Activated naive CD4-positive, alpha-beta T cell treated with anti-CD3 and anti-CD28 coated beads, Interleukin-2, amount 10 ng/mL, durations not matched to agents 7 days and 5 days (primary cell): ENCODE measurements around the gene CFAP119.
A peak's percentile ranks its signal among the peaks of the same experiment; 100 is the strongest.
"Not testable (repeated sequence)": the region's sequence is repeated elsewhere in the genome, so short reads cannot be mapped to it uniquely, and the experiment has no call there.

Source experiments
- CTCF ChIA-PET: fragments of 350-600 bp; sonication (Branson Sonifier 250); formaldehyde crosslinking; loops from one replicate; lab custom pipeline; 2021; ENCODE audit warnings: antibody characterized with exemption; lab: Charles Lee
- DNase-seq: peaks from one replicate; pipeline ENCODE4 v3.0.0-alpha.2; 2020
- H3K27ac Mint-ChIP-seq: one replicate; pipeline ENCODE4 v1.8.0; 2021; ENCODE audit warnings: mild to moderate bottlenecking, moderate library complexity, mixed read lengths
- H3K27me3 Mint-ChIP-seq: one replicate; pipeline ENCODE4 v1.8.0; 2021; ENCODE audit warnings: mild to moderate bottlenecking, mixed read lengths
- H3K36me3 Mint-ChIP-seq: one replicate; pipeline ENCODE4 v1.8.0; 2021; ENCODE audit warnings: mixed read lengths
- H3K4me1 Mint-ChIP-seq: one replicate; pipeline ENCODE4 v1.8.0; 2021; ENCODE audit warnings: mixed read lengths
- H3K4me3 Mint-ChIP-seq: one replicate; pipeline ENCODE4 v1.8.0; 2021; ENCODE audit warnings: mild to moderate bottlenecking, moderate library complexity, mixed read lengths
- H3K9me3 Mint-ChIP-seq: one replicate; pipeline ENCODE4 v1.8.0; 2021; ENCODE audit warnings: mixed read lengths

The CFAP119 gene

DNA sequence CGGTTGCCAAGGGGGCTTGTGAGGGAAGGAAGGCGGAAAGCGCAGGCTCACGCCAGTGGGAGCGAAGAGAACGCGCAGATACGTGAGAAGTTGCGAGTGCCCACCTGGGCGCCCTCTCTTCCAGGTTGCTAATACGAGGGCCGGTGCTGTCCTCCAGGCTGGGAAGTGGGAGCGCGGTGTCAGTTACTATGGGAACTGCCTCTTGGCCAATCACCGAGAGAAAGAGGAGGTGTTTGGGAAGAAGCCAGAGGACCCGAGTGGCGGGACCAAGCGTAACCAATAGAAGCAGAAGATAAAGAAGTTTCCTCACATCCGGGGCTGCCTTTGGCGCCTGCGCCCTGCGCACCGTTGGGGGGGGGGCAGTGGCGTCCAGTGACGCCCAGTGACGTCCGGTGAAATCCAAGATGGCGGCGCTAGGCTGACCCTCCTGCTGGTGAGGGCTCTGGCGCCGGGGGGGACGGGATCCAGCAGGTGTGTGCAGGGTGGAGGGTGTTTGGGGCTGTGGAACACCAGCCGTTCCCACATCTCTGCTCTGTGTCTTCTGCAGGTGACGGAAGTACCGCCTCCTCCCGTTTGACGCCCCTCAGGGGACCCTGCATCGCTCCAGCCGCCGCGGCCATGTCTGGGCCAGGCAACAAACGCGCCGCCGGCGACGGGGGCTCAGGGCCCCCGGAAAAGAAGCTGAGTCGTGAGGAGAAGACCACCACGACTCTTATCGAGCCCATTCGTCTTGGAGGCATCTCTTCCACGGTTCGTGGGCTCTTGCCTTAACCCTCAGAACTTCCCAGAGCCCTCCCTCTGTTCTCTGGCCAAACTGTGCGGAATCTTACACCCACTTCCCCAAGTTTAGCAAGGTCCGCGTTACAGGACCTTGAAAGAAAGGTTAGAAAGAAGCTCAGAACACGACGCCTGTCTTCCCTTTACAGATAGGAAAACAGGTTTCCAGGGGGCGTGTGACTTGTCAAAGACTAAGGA lies at the start of gene CFAP119, which contains the start of gene RNF40:
Gene CFAP119, minus strand, starts transcription at position 135 of the 975 bp plus-strand sequence. CDS start 314 bp downstream, outside the sequence.
Gene RNF40, plus strand, starts transcription at position 395 of the 975 bp plus-strand sequence. Its CDS starts 224 bp downstream, at position 619.
- peaks cover 29% of the 10 kb centered on the region for H3K36me3 Mint-ChIP-seq
- H3K27ac Mint-ChIP-seq = peak within 1 kb of the TSS; percentile 91
- no peaks in the 10 kb centered on the region for H3K27me3 Mint-ChIP-seq
- peak; percentile 95 for DNase-seq
- H3K9me3 Mint-ChIP-seq = no peaks in the 10 kb centered on the region
- CTCF ChIA-PET = no interaction called here
- peak within 1 kb of the TSS; percentile 96 for H3K4me3 Mint-ChIP-seq
- peaks cover 26% of the 10 kb centered on the region for H3K4me1 Mint-ChIP-seq

GRCh38 chr16:30809675-30810074 lies 47.8 kb upstream of the CFAP119 start:
- peaks cover 28% of the 10 kb centered on the region for H3K4me1 Mint-ChIP-seq
- H3K36me3 Mint-ChIP-seq, H3K27ac Mint-ChIP-seq, CTCF ChIA-PET, H3K4me3 Mint-ChIP-seq, DNase-seq, H3K9me3 Mint-ChIP-seq: not testable (repeated sequence)
- peaks cover 56% of the 10 kb centered on the region for H3K27me3 Mint-ChIP-seq

DNA sequence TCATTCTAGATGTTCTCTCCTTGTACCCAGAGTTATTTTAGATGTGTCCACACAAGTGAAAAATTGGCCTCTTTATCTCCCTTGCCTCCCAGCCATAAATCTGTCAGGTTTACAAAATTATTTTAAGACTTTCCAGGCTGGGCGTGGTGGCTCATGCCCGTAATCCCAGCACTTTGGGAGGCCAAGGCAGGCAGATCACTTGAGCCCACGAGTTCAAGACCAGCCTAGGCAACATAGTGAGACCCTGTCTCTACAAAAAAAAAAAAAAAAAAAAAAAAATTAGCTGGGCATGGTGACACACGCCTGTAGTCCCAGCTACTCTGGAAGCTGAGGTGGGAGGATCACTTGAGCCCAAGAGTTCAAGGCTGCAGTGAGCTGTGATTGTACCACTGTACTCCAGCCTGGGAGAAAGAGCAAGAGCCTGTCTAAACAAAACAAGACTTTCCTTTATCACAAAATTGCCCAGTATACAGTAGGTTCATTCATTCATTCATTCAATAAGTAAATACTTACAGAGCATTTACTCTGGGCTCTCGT lies 47.1 kb upstream of the CFAP119 start:
- Mint-ChIP-seq H3K4me1 (peaks cover 22% of the 10 kb centered on the region), H3K27ac (peak overlapping the region; percentile 24), H3K27me3 (peaks cover 53% of the 10 kb centered on the region)
- H3K4me3 Mint-ChIP-seq, H3K9me3 Mint-ChIP-seq, CTCF ChIA-PET, H3K36me3 Mint-ChIP-seq, DNase-seq: not testable (repeated sequence)

- Mint-ChIP-seq H3K9me3 (no peaks in the 10 kb centered on the region), H3K36me3 (peaks cover 3% of the 10 kb centered on the region), H3K4me1 (peaks cover 21% of the 10 kb centered on the region), H3K27me3 (peaks cover 55% of the 10 kb centered on the region), H3K27ac (no peak overlapping the region), H3K4me3 (no peak overlapping the region)
- no peak for DNase-seq
- CTCF ChIA-PET = no interaction called here
Measured at GRCh38 chr16:30808146-30808545, 46.3 kb upstream of the CFAP119 start.

- Mint-ChIP-seq H3K36me3 (peaks cover 3% of the 10 kb centered on the region), H3K4me1 (peaks cover 31% of the 10 kb centered on the region), H3K27ac (no peak overlapping the region), H3K4me3 (peak overlapping the region; percentile 65), H3K9me3 (no peaks in the 10 kb centered on the region), H3K27me3 (peaks cover 53% of the 10 kb centered on the region)
- CTCF ChIA-PET = interaction anchor here (2.7 kb wide), 1 partner anchor 9 kb away, joined by 26 read pairs; no protein-coding TSS in a partner anchor
- DNase-seq = peak; percentile 65
Measured at GRCh38 chr16:30805370-30806169, 43.7 kb upstream of the CFAP119 start.

- H3K27me3 Mint-ChIP-seq = peaks cover 53% of the 10 kb centered on the region
- DNase-seq = peak; percentile 34
- H3K9me3 Mint-ChIP-seq = no peaks in the 10 kb centered on the region
- no peak overlapping the region for H3K27ac Mint-ChIP-seq
- peaks cover 3% of the 10 kb centered on the region for H3K36me3 Mint-ChIP-seq
- peaks cover 31% of the 10 kb centered on the region for H3K4me1 Mint-ChIP-seq
- CTCF ChIA-PET = interaction anchor here (2.7 kb wide), 1 partner anchor 10 kb away, joined by 26 read pairs; no protein-coding TSS in a partner anchor
- H3K4me3 Mint-ChIP-seq = peak overlapping the region; percentile 65
Measured at GRCh38 chr16:30805056-30805369, 43.2 kb upstream of the CFAP119 start.

DNA sequence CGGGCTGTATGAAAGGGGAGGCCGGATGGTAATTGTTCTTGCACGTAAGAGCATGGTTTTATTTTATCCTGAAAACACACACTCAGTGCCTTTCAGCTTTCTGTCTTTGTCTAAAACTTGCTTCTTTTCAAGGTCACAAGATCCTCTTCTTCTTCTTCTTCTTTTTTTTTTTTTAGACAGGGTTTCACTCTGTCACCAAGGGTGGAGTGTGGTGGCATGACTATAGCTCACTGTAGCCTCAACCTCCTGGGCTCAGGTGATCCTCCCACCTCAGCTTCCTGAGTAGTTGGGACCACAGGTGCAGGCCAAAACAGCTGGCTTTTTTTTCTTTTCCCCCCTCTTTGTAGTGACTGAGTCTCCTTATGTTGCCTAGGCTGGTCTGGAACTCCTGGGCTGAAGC lies 41.1 kb upstream of the CFAP119 start:
- peaks cover 3% of the 10 kb centered on the region for H3K36me3 Mint-ChIP-seq
- no peak overlapping the region for H3K4me3 Mint-ChIP-seq
- H3K27me3 Mint-ChIP-seq = peaks cover 40% of the 10 kb centered on the region
- DNase-seq = peak; percentile 49
- H3K27ac Mint-ChIP-seq = peak overlapping the region; percentile 44
- CTCF ChIA-PET = interaction anchor here (0.6 to 1.6 kb wide), 3 partner anchors 9 to 41 kb away, joined by 3 to 17 read pairs (median 3); no protein-coding TSS in a partner anchor
- peaks cover 31% of the 10 kb centered on the region for H3K4me1 Mint-ChIP-seq
- no peaks in the 10 kb centered on the region for H3K9me3 Mint-ChIP-seq

DNA sequence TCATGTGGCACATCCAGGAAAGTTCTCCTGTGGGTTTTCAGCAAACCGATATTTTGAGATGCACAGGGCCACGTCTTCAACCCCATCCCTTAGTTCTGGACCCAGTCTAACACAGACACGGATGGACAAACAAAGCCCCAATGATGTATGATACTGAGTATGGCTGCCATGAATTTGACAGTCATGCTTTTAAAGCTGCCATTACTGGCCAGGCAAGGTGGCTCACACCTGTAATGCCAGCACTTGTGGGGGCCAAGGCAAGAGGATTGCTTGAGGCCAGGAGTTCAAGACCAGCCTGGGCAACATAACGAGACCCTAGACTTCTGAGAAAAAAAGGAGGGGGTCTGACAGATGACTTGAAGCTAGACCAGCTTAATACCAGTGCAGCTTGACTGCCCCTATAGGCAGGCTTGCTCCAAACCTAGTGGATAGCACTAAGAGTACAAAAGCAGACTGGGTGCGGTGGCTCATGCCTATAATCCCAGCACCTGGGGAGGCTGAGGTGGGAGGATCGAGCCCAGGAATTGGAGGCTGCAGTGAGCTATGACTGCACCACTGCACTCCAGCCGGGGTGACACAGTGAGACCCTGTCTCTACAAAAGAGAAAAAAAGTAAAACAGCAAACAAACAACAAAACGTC lies 35.9 kb upstream of the CFAP119 start:
- no peaks in the 10 kb centered on the region for H3K36me3 Mint-ChIP-seq
- CTCF ChIA-PET = interaction anchor here (1.2 kb wide), 1 partner anchor 47 kb away, joined by 3 read pairs; no protein-coding TSS in a partner anchor

GRCh38 chr16:30794634-30795033 lies 32.8 kb upstream of the CFAP119 start:
- no peaks in the 10 kb centered on the region for H3K4me1 Mint-ChIP-seq
- no peak overlapping the region for H3K27ac Mint-ChIP-seq
- H3K36me3 Mint-ChIP-seq = no peaks in the 10 kb centered on the region
- CTCF ChIA-PET = interaction anchor here (1.2 kb wide), 1 partner anchor 10 kb away, joined by 3 read pairs; no protein-coding TSS in a partner anchor
- no peaks in the 10 kb centered on the region for H3K9me3 Mint-ChIP-seq
- H3K4me3 Mint-ChIP-seq = no peak overlapping the region
- peaks cover 19% of the 10 kb centered on the region for H3K27me3 Mint-ChIP-seq
- no peak for DNase-seq

More for the DNA sequence above, 35.9 kb upstream of the CFAP119 start:
- Mint-ChIP-seq H3K27ac (no peak overlapping the region), H3K4me3 (no peak overlapping the region), H3K9me3 (no peaks in the 10 kb centered on the region), H3K27me3 (peaks cover 12% of the 10 kb centered on the region), H3K4me1 (peaks cover 7% of the 10 kb centered on the region)
- DNase-seq = no peak

DNA sequence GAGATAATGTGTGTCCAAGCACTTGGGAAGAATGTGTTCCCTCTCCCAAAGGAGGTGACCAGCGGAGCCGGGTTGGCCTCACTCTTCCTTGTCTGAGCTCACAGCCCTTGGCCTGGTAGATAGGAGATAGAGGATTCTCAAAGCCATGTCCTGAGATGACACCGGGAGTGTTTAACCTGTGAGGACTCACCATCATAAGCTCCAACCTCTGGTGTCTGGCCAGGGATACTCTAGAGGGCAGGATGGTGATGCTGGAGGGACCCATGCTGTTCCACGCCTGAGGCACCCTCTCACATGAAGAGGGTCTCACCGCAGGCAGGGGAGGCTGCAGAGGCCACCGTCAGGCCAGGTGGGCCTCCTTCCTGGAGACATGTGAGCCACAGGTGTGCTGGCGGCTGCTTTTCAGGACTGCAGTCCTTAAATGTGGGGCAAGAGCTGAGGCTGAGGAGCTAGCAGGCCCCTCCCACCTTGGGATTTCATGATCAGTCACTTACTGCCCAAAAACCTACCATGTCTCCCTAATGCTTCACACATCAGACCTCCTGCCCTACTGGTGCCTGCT lies 31.7 kb upstream of the CFAP119 start:
- peaks cover 25% of the 10 kb centered on the region for H3K27me3 Mint-ChIP-seq
- CTCF ChIA-PET = interaction anchor here (1.2 kb wide), 1 partner anchor 9 kb away, joined by 3 read pairs; no protein-coding TSS in a partner anchor
- H3K27ac Mint-ChIP-seq = no peak overlapping the region
- no peaks in the 10 kb centered on the region for H3K9me3 Mint-ChIP-seq
- no peak overlapping the region for H3K4me3 Mint-ChIP-seq
- H3K36me3 Mint-ChIP-seq = no peaks in the 10 kb centered on the region
- DNase-seq = no peak
- no peaks in the 10 kb centered on the region for H3K4me1 Mint-ChIP-seq

GRCh38 chr16:30787613-30788378 lies 25.9 kb upstream of the CFAP119 start:
- CTCF ChIA-PET = no interaction called here
- peaks cover 63% of the 10 kb centered on the region for H3K27me3 Mint-ChIP-seq
- peaks cover 9% of the 10 kb centered on the region for H3K4me1 Mint-ChIP-seq
- no peak overlapping the region for H3K27ac Mint-ChIP-seq
- no peaks in the 10 kb centered on the region for H3K9me3 Mint-ChIP-seq
- no peak for DNase-seq
- no peaks in the 10 kb centered on the region for H3K36me3 Mint-ChIP-seq
- peak overlapping the region; percentile 76 for H3K4me3 Mint-ChIP-seq

DNA sequence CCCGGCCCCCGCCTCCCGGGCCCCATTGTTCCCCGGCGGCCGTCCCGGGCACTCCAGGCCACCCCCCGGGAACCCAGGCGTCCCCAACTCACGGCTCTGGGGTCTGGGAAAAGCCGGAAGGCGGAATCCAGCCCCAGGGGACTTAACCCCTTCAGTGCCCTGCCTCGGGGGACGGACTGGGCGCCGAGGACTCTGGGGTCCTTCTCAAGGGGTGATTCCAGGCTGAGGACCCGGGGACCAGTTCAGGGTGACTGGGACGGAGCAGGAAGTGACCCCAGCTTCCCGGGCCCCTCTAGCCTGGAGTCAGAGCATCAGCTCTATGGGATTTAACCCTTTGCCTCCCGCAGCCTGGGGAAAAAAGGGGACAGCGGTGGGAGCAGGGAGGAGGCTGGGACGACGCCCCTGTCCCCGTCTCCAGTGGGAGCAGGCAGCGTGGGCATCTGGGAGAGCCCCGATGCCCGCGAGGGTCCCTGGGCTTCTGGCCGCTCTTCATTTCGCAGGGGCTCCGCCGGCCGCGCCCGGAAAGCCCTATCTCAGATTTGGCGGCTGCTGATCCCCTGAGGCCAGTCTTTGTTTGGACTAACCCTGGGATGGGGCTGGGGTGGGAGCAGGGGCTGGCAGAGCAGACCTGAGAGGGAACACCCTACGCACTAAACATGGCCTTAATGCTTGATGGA lies 25.2 kb upstream of the CFAP119 start, which contains the start of gene ZNF629:
Gene ZNF629, minus strand, starts transcription at position 270 of the 677 bp plus-strand sequence. CDS start 2,723 bp downstream, outside the sequence.
- CTCF ChIA-PET = no interaction called here
- DNase-seq = peak; percentile 40
- Mint-ChIP-seq H3K27me3 (peaks cover 59% of the 10 kb centered on the region), H3K9me3 (no peaks in the 10 kb centered on the region), H3K4me1 (peaks cover 9% of the 10 kb centered on the region), H3K4me3 (peak within 1 kb of the TSS; percentile 76), H3K36me3 (no peaks in the 10 kb centered on the region), H3K27ac (no peak within 1 kb of the TSS)
